ENCODE measurements around the gene SRXN1. TPM values are rescaled to one million over a fixed set of nuclear protein-coding genes. Genes with fewer than 3 reads are reported as not detected.

The SRXN1 gene
- total RNA-seq, 4 donors from 2014 or later, result 36.9 to 57.1 (median 38.0) TPM

DNA sequence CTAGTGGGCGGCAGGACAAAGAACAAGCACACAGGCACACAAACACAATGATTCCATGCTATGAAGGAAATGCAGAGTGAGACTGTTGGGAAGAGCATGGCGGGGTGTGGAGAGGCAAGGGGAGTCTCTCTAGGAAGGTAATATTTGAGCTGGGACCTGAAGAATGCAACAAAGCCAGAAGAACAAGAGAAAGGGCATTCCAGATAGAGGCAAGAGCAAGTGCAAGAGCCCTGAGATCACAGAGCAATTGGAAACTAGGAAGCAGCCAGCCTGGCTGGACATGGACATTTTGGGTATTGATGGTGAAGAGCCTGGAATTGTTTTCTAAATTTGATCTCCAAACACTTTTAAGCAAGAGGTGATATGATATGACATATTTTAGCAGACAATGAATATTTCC, 15.4 kb downstream of the SRXN1 start:
- ATAC-seq, result no peak
- no peaks in the 10 kb centered on the region for H3K9me3 ChIP-seq
- peaks cover 48% of the 10 kb centered on the region for H3K27me3 ChIP-seq
- H3K36me3 ChIP-seq, result no peaks in the 10 kb centered on the region
- no peak overlapping the region for H3K4me3 ChIP-seq
- 100% methylated on average over 1 of the region's 2 CpGs; no CpG with 5 or more reads in 1 of the 2 donors for WGBS, 2 donors (ENCODE audit: low coverage in 1 of 2)
- no peak overlapping the region for H3K27ac ChIP-seq
- peaks cover 0 to 4% (median 3%) of the 10 kb centered on the region in 3 donors for H3K4me1 ChIP-seq
- TF ChIP-seq EP300 (IDR thresholded peaks at IDR 0.05) (no peak), POLR2AphosphoS5 (IDR thresholded peaks at IDR 0.05) (no peak)
- TF ChIP-seq, protein P1, sequence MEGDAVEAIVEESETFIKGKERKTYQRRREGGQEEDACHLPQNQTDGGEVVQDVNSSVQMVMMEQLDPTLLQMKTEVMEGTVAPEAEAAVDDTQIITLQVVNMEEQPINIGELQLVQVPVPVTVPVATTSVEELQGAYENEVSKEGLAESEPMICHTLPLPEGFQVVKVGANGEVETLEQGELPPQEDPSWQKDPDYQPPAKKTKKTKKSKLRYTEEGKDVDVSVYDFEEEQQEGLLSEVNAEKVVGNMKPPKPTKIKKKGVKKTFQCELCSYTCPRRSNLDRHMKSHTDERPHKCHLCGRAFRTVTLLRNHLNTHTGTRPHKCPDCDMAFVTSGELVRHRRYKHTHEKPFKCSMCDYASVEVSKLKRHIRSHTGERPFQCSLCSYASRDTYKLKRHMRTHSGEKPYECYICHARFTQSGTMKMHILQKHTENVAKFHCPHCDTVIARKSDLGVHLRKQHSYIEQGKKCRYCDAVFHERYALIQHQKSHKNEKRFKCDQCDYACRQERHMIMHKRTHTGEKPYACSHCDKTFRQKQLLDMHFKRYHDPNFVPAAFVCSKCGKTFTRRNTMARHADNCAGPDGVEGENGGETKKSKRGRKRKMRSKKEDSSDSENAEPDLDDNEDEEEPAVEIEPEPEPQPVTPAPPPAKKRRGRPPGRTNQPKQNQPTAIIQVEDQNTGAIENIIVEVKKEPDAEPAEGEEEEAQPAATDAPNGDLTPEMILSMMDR (IDR thresholded peaks at IDR 0.05), result no peak

DNA sequence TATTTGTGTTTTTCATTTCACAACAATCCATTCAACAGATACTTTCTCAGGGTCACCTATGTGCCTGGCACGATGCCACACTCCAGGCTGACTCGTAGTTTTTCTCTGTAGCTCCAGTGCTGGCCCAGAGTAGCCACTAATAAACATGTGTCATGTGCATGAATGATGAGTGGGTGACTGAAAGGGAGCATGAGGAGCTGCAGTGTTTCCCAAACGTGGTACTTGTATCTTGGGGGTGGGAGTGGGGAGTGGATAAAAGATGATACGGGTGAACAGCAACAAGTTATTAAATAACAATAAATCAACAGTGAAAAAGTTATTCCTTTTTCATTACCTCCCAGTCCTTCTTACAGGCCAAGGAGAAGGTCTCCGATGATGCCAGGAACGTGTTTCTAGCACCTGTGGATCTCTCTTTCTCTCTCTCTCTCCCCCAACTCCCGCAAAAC, 17.1 kb downstream of the SRXN1 start:
- H3K4me3 ChIP-seq, result no peak overlapping the region
- no peaks in the 10 kb centered on the region for H3K4me1 ChIP-seq
- H3K27ac ChIP-seq, result no peak overlapping the region
- H3K9me3 ChIP-seq, result no peaks in the 10 kb centered on the region
- H3K27me3 ChIP-seq, result peaks cover 44% of the 10 kb centered on the region
- no peaks in the 10 kb centered on the region for H3K36me3 ChIP-seq
- WGBS, 2 donors (ENCODE audit: low coverage in 1 of 2), result 22 to 34% methylated on average over 5 to 7 of the region's 7 CpGs
- TF ChIP-seq POLR2A (IDR thresholded peaks at IDR 0.05) (no peak), POLR2AphosphoS5 (IDR thresholded peaks at IDR 0.05) (no peak), EP300 (IDR thresholded peaks at IDR 0.05) (no peak)
- TF ChIP-seq, protein P1 (IDR thresholded peaks at IDR 0.05), result no peak
- ATAC-seq, result no peak

DNA sequence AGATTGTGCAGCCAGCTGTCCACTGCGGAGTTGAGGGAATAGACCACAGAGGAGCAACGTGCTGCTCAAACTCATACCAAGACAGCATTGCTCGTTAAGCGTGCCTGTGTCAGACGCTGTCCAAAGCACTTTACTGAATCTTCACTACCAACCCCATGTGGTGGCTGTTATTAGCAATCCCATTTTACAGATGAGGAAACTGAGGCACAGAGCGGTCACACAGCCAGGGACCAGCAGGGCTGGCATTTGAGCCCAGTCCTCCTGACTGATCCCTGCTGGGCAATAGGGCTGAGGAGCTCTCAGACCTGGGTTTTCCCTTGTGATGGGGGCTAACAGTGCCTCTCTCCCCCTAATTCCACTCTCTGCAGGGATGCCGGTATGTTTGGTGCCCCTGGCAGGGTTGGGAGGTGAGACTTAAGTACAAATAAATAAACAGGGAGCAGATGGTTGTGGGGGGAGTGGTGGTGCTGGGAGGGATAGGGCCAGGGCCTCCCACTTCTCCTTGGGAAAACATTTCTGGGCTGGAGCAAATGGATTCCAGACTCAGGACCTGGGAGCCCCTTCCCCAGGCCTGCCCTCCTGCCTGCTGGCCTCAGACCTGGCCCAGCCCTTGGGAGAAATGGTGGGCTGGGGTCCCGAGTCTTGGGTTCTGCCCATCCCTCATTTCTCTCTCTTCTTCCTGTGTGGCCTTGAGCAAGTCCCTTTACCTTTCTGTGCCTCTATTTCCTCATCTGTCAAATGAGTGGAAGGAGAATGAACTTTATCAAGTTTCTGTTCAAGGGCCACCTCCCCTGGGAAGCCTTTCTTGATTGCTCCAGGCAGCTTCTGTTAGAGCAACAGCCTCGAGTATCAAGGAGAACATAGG, 17.7 kb downstream of the SRXN1 start:
- no peaks in the 10 kb centered on the region for H3K4me1 ChIP-seq
- no peak for ATAC-seq
- H3K27ac ChIP-seq, result no peak overlapping the region
- TF ChIP-seq POLR2AphosphoS5 (IDR thresholded peaks at IDR 0.05) (no peak), POLR2A (IDR thresholded peaks at IDR 0.05) (no peak), EP300 (IDR thresholded peaks at IDR 0.05) (no peak)
- H3K4me3 ChIP-seq, result no peak overlapping the region
- no peaks in the 10 kb centered on the region for H3K9me3 ChIP-seq
- no peaks in the 10 kb centered on the region for H3K36me3 ChIP-seq
- H3K27me3 ChIP-seq, result peaks cover 44% of the 10 kb centered on the region
- WGBS, 2 donors (ENCODE audit: low coverage in 1 of 2), result 48 to 80% methylated on average over 1 to 2 of the region's 9 CpGs

DNA sequence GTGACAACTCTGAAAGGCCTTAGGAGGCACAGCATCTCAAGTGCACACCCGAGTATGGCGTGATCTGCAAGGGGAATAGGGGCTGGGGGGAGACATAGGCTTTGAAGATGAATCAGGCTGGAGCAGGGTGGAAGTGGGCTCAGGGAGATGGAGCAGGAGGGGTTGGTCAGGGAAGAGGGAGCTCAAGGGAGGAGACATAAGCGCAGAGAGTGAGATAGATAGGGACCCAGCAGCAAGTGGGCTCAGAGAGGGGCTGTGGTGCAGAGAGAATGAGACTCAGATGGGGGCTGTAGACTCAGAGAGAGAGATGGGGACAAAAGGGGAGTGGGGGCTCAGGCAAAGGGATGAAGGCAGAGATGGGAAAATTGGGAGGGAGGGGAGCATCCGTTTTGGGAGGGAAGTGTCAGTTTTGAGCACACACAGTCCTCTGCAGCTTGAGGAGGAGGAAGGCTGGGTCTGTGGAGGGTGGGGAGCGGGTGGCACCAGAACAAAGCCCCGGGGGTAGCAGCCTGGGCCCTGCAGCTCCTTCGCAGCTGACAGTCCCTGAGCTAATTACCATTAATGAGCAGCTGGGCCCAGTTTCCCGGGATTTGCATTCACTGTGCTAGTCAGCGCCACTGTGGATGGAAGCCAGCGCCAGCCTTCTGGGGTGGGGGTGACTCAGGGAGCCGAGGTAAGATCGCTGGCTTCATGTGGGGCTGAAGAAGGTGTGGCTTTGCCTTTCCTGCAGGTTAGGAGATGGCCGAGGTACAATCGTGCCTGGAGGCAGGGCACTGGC, 18.7 kb downstream of the SRXN1 start:
- no peak for TF ChIP-seq POLR2A (IDR thresholded peaks at IDR 0.05)
- no peak for TF ChIP-seq POLR2AphosphoS5 (IDR thresholded peaks at IDR 0.05)
- TF ChIP-seq, protein P1 (IDR thresholded peaks at IDR 0.05), result no peak
- TF ChIP-seq EP300 (IDR thresholded peaks at IDR 0.05), result no peak
- ATAC-seq, result no peak
- peaks cover 53% of the 10 kb centered on the region for H3K27me3 ChIP-seq
- H3K36me3 ChIP-seq, result no peaks in the 10 kb centered on the region
- H3K4me1 ChIP-seq, result no peaks in the 10 kb centered on the region
- no peaks in the 10 kb centered on the region for H3K9me3 ChIP-seq
- H3K4me3 ChIP-seq, result no peak overlapping the region
- no peak overlapping the region for H3K27ac ChIP-seq
- WGBS, 2 donors (ENCODE audit: low coverage in 1 of 2), result 53 to 75% methylated on average over 4 to 10 of the region's 14 CpGs

DNA sequence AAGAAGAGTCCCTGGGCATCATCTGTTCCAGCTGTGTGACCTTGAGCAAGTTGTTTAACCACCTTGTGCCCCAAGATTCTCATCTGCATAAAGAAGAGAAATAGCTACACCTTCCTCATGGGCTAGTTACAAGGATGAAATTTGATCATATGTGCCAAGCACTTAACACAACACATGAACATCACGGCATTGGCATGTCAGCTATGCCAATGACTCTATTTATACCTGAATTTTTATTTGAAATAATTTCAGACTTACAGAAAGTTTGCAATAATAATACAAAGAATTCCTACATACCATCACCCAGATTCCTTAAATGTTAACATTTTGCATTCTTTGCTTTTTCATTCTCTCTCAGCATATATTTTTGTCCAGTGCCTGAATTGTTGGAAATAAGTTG, 21.9 kb downstream of the SRXN1 start:
- no peak for ATAC-seq
- Histone ChIP-seq H3K36me3 (no peaks in the 10 kb centered on the region), H3K27ac (no peak overlapping the region), H3K27me3 (peaks cover 57% of the 10 kb centered on the region), H3K4me1 (no peaks in the 10 kb centered on the region), H3K4me3 (no peak overlapping the region), H3K9me3 (no peaks in the 10 kb centered on the region)
- TF ChIP-seq POLR2A (IDR thresholded peaks at IDR 0.05), result no peak
- TF ChIP-seq POLR2AphosphoS5 (IDR thresholded peaks at IDR 0.05), result no peak
- TF ChIP-seq, protein P1 (IDR thresholded peaks at IDR 0.05), result no peak
- TF ChIP-seq EP300 (IDR thresholded peaks at IDR 0.05), result no peak
- WGBS, 2 donors (ENCODE audit: low coverage in 1 of 2), result 50 to 63% methylated on average over 1 of the region's 1 CpG
